HG03460 (cell line): Measurements from ENCODE around the gene MADCAM1.

ENCODE experiments used
- ATAC-seq: cut with Tn5 transposase; IDR thresholded peaks from one replicate; pipeline ENCODE4 v1.9.1; 2021; ENCODE audit not compliant: unreplicated experiment

The MADCAM1 gene

GRCh38 chr19:507286-508203 is 11.3 kb downstream of the MADCAM1 start, which contains the start of gene TPGS1:
TPGS1 (plus strand) TSS chr19:507497; CDS start chr19:507507, 10 bp downstream.
- peak; percentile 56 for ATAC-seq

GRCh38 chr19:508204-509150 is 12.2 kb downstream of the MADCAM1 start:
- ATAC-seq = no peak

GRCh38 chr19:510606-511100 is 14.4 kb downstream of the MADCAM1 start:
- no peak for ATAC-seq

DNA sequence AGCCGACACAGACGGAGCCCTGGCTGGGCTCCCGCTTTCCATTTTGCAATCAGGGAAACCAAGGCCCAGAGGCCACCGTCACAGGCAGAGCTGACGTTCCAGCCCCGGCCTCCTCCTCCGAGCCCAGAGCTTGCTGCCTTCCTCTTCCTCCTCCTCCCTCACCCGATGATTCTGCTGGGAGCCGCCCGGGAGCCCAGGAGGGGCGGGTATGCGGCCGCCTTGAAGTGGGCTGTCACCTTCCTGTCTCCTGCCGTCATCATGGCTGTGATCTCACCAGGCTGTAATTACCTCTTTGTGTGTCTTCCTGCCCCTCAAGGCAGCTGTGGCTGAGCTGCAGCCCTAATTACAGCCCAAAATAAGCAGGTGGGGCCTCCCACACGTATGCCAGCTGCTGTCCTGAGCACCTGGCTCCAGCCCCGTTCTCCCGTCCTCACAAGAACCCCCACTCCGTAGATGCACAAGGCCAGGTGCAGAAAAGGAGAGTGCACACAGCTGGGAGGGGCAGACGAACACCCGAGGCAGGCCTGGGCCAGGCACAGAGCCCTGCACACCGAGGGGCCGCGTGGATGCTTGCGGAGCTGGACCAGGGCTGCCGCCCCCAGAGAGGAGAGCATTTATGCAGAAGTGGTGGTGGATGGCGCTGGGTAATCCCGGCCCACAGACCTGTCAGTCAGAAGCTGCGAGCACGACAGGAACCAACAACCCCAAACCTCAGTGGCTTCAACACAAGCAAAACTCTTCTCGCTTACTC is 15.0 kb downstream of the MADCAM1 start:
- no peak for ATAC-seq

DNA sequence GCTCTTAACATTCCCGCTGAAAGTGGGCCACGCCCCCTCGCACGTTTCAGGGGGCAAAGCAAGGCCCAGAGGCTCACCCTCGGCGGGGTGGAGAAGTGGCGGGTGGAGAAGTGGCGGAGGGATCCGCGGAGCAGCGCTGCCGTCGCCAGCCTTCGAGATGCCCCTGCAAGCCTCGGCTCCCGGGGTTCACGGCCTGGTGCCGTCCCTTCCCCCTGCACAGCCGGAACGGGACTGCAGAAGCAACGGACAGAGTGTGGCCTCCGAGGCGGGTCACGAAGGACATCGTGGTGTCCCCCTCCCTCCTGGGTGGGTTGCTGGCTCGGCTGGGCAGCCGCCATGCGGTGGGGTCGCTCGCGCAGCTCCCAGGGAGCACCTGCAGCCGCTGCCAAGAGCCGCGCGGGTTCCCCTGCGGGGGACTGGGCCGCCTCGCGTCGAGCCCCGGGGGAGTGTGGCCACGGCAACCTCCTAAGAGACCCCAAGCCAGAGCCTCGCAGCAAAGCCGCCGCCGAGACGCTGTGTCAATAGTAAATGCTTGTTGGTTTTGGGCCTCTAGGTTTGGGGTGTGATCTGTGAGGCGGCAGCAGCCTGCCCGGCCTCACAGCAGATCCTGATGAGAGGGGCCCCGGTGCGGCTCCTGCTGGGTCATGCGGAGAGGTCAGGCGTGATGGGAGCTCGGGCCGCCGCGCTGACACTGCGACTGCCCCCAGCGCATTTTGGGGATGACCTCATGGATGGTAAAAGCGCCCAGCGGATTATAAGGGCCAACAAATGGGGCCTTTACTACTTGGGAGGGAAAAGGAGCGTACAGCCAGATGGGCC is 16.5 kb downstream of the MADCAM1 start:
- ATAC-seq = no peak

DNA sequence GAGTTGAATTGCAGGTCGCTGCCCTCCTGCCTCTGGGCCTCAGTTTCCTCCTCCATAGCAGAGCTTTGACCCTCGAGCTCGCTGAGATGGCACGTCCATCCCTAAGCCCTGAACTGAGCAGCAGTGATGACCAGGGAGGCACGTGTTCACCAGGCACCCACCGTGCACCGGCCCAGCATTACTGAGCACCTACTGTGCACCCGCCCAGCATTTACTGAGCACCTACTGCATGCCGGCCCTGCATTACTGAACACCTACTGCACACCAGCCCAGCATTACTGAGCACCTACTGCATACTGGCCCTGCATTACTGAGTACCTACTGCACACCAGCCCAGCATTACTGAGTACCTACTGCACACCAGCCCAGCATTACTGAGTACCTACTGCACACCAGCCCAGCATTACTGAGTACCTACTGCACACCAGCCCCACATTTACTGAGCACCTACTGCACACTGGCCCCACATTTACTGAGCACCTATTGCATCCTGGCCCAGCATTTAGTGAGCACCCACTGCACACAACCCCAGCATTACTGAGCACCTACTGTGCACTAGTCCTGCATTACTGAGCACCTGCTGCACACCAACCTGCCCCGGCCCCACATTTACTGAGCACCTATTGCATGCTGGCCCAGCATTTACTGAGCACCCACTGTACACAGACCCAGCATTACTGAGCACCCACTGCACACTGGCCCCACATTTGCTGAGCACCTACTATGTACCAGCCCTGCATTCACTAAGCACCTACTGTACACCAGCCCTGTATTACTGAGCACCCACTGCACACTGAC is 17.3 kb downstream of the MADCAM1 start:
- ATAC-seq = no peak

- ATAC-seq = no peak
Measured at GRCh38 chr19:514166-514663, 17.9 kb downstream of the MADCAM1 start.

DNA sequence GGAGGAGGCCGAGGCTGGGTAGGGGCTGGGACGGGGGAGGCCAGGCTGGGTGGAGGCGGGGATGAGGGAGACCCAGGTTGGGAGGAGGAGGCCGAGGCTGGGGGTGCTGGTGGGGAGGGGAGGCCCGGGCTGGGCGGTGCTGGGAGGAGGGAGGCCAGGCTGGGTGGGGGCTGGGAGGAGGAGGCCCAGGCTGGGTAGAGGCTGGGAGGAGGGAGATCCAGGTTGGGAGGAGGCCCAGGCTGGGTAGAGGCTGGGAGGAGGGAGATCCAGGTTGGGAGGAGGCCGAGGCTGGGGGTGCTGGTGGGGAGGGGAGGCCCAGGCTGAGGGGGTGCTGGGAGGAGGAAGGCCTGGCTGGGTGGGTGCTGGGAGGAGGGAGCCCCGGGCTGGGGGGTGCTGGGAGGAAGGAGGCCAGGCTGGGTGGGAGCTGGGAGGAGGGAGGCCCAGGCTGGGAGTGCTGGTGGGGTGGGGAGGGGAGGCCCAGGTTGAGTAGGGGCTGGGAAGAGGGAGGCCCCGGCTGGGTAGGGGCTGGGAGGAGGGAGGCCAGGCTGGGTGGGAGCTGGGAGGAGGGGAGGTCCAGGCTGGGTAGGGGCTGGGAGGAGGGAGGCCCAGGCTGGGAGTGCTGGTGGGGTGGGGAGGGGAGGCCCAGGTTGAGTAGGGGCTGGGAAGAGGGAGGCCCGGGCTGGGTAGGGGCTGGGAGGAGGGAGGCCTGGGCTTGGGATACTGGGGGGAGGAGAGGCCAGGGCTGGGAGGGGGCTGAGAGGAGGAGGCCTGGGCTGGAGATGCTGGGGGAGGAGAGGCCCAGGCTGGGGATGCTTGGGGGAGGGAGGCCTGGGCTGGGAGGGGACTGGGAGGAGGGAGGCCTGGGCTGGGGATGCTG is 21.7 kb downstream of the MADCAM1 start:
- ATAC-seq = no peak

DNA sequence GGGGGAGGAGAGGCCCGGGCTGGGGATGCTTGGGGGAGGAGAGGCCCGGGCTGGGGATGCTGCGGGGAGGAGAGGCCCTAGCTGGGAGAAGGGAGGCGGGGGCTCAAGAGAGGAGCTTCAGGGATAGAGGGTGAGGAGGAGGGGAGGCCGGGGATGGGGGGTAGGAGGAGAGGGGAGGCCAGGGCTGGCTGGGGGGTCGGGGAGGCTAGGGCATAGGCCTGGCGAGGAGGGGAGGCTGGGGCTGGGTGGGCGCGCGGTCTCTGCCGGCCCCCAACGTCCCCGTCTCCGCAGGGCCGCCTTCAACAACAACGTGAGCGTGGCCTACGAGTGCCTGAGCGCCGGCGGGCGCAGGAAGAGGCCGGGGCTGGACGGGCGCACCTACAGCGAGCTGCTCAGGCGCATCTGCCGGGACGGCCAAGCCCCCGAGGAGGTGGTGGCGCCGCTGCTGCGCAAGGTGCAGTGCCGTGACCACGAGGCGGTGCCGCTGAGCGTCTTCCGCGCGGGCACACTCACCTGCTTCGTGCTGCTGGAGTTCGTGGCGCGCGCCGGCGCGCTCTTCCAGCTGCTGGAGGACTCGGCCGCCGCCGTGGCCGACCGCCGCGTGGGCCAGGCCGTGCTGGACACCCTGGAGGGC is 22.4 kb downstream of the MADCAM1 start:
- ATAC-seq = no peak

DNA sequence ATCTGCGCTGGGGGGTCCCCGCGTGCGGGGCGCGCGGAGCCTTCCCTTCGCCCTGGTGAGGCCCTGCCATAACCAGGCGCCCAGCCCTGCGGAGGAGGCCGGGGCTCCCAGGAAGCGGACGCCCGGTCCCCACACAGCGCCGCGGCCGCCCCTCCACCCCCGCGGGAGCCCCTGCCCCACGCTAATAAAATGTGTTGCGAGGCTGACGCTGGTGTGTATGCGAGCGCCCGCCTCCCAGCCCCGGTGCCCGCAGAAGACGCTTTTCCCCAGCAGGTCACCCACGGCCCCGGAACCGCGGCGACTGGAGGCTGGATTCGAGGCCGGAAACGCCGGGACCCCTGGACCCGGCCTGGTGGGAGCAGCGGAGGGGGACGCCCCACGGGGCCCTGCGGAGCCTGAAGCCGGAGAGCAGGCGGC is 23.2 kb downstream of the MADCAM1 start:
- no peak for ATAC-seq

GRCh38 chr19:522726-523125 is 26.4 kb downstream of the MADCAM1 start:
- ATAC-seq = no peak

DNA sequence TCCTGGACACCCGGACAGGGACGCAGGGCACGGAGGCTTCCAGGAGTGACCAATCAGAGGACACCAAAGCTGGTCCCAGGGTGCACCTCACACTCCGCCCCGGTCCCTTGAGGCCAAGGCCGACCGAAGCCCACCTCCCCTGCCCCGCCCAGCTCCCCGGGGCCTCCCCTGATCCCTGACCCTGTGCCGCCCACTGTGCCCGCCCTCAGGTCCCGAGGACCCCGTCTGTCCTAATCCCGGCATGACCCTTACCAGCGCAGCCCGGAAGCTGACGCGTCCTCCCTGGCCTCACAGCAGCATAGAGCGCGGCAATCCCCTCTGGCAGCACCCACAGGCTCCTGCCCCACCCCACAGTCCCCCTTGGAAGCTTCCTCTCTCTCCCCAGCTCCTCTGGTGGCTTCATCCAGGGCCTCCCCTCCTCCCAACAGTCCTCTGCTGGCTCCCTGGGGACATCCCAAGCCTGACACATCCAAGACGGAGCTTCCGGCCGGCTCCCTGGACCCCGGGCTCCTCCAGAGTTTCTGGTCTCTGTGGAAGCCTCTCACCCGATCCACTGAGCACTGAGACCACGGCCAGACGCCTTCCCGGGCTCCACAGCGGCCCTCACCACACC is 27.9 kb downstream of the MADCAM1 start:
- ATAC-seq = no peak

- ATAC-seq = no peak
Measured at GRCh38 chr19:525029-525428, 28.7 kb downstream of the MADCAM1 start.

- ATAC-seq = no peak
Measured at GRCh38 chr19:525857-526419, 29.7 kb downstream of the MADCAM1 start.

DNA sequence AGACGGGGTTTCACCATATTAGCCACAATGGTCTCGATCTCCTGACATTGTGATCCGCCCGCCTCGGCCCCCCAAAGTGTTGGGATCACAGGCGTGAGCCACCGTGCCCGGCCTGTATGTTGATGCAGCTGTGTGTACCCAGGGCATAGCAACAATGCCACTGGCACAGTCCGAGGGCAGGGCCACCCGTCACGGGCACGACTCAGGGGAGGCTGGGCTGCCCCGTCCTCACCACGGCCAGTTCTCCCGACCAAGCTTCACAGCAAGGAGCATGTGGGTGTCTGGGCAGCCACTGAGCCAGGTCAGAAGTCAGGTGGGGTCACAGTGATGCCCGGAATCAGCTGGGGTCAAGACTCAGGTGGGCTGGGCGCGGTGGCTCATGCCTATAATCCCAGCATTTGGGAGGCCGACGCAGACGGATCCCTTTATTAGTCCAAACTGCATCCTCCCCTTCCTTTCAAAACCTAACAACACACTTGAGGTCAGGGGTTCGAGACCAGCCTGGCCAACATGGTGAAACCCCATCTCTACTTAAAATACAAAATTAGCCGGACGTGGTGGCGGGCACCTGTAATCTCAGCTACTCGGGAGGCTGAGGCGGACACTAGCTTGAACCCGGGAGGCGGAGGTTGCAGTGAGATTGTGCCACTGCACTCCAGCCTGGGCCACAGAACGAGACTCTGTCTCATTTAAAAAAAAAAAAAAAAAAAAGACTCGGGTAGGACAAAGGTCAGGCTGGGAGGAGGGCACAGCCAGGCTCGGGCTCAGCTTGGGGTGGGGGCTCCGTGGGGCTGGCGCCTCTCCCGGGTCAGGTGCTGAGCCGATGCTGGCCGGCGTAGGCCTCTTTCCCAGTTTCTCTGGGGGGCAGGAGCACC is 34.1 kb downstream of the MADCAM1 start:
- ATAC-seq = no peak
